NCI-H2081 (cell line): ENCODE measurements around the gene SLC22A23.
"Not testable (repeated sequence)": the region's sequence is repeated elsewhere in the genome, so short reads cannot be mapped to it uniquely, and the experiment has no call there.

Experiments used
- DNase-seq, 2 experiments: peaks; one replicate each; lab custom pipeline; 2025; lab: John Stamatoyannopoulos, UW

The SLC22A23 gene

DNA sequence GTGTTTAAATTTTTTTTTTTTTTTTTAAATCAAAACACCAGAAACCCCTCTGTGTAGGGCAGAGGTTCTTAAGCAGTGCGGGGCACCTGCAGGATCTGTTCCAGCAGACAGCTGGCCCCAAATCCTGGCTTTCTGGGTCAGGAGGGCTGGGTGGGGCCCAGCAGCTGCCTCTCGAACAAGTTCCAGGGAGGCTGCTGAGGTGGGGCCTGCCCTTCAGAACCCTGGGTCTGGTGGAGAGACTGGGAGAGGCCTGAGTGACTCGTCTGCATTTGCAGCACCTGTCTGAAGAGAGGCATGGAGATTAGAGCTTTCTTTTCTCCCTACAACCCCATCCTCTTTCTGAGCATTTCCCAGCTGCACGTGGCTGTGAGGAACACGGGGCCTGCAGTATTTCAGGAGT, 189.7 kb downstream of the SLC22A23 start:
- DNase-seq, result no peak

DNA sequence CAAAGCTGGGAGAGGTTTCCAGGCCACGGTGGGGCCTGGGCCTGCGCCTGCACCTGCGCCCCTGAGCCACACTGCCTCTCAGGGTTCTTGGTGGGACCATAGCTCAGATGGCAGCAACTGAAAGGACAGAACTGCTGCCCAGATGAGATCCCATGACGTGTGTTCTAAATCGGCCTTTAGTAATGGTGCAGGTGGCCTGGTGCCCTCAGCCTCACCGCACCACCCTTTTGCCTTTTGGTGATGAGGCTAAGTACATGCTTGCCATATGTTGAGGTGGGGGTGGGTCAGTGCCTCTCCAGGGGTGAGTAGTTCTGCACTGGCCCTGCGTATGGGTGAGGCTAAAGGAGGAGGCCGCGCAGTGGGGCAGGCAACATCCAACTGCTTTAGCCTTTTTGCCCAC, 190.7 kb downstream of the SLC22A23 start:
- no peak for DNase-seq

DNA sequence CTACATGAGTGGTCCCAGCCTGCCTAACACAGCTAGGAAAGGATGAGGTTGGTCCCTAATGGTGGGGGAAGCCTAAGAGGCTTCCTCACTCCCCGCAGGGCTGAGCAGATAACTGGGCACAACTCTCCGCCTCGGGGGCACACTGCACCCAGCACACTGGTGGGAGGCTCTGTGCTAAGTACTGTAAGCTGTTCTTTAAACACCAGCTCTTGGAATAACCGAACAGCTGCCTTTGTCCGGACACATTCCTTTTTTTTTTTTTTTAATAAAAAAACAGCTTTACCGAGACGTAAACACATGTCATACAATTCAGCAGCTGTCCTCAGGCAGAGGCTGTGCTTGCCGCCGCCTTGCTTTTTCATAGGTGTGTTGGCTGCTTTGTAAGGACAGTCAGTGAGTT, 191.2 kb downstream of the SLC22A23 start:
- DNase-seq, result no peak

DNA sequence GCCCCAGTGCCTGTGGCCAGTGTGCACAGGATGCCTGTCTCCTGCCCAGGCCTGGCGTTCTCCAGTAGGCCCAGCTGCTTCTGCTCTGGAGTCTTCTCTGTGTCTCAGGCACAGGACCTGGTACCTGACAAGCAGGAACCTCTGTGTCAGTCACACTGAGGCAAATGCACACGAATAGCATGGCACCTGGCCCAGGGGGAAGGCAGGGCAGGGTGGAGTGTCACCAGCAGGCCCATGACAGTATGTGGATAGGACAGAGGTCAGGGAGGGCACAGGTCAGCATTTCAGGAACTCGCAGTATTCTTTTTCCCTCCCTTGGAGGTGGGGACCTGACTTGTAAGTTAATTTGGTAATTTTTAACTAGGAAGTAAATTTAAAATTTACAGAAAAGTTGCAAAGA, 192.5 kb downstream of the SLC22A23 start:
- no peak for DNase-seq

DNA sequence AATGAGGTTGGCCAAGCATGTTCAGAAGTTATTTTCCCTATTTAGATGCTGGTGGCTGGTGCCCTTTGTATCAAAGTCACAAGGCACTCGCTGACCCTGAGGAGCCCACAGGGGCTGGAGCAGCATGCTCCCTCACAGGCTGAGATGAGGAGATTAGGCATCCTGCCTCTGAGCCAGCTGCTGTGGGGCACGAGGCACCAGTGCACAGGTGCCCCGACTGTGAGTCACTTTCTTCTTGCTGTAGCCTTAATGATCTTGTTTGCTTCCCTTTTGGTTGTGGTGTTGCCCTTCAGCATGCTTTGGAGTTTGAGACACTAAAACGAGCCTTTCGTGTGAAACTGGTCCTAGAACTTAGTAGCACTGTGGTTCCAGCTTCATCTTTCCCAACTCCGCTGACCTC, 193.8 kb downstream of the SLC22A23 start:
- no peak for DNase-seq

DNA sequence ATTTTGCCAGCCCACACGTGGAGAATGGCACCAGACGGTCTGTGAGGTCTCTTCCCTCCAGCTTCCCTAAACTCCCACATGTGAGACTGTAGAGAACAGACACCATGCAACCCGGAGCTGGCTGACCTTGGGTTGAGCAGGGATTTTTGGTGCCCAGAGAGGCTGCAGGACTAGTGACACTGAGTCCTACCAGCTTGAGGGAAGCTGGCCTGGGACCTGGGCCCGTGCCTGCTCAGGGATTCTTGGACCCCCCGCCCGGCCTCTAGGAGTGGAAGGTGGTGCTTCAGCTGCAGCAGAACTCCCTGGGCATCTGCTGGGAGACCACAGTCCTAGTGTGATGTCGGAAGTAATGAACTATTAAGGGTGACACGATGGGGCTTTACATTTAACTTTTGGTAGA, 194.9 kb downstream of the SLC22A23 start:
- no peak for DNase-seq

DNA sequence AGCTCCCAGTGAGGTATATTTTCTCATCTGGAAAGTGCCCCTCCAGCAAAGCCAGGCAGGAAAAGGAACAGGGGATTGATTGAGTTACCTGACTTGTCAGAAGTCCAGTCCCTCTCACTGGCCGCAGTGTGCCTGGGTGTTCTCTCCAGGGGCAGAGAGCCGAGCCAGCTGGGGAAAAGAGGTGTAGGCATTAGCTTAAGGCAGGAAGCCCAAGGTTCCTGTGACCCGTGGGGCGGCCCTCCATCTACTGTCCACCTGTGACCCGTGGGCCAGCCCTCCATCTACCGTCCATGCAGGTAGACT, 195.4 kb downstream of the SLC22A23 start:
- no peak for DNase-seq

DNA sequence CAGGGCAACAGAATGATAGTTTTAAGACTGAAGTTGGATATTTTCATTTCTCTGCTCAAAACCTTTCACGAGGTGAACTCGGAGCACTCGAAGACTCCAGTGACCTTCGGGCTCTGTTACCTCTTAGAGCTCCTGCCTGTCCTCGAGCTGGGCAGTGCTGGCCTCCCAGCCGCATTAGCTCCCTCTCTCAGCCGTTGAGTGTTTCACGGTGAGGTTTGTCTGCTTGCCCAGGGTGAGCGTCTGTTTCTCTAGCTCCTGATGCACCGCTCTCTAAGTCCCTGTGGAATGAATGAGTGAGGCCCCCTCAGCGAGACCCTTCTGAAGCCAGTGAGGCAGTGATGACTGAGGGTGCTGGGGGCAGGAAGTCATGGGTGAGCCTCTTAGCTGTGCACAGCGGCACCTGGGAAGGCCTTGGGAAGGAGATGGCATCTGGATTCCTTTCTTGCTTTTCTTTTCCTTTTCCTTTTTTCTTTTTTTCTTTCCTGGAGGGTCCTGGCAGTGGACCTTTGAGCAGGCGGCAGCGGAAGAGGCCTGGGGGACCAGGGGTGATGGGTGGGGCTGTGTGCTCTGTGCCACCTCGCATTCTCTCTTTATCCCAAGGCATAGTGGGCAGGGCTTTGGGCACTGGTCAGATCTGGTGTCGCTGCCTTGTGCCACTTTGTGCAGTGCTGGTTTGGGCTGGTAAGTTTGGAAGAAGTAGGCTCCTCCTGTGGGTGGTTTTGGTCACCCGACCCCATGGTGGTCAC, 195.9 kb downstream of the SLC22A23 start:
- DNase-seq, result no peak

DNA sequence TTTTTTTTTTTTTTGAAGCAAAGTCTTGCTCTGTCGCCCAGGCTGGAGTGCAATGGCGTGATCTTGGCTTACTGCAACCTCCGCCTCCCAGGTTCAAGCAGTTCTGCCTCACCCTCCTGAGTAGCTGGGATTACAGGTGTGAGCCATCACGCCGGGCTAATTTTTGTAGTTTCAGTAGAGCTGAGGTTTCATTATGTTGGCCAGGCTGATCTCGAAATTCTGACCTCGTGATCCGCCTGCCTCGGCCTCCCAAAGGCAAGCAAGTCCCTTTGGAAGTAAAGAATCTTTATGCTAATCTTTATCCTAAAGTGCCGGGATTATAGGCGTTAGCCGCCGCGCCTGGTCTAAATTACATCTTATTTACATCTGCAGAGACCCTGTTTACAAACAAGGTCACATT, 196.6 kb downstream of the SLC22A23 start:
- no peak for DNase-seq

DNA sequence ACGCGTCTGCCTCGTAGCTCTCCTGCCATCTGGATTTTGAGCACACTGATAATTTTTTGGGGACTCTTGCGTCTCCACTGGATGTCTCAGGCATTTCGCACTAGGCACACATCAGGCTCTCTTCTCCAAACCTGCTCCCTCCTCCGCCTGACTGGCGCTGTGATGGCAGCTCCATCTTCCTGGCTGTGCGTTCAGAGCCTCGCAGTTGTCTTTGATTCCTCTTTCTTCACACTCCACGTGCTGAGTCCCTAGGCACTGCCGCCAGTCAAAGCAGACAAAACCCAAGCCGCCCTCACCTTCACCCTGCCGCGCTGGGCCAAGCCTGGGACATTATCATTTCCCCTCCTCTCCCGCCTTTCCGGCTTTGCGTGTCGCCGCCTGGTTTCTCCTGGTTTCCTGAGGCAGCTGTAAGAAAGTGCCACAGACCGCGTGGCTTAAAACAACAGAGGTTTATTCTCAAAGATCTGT, 197.3 kb downstream of the SLC22A23 start:
- DNase-seq, result peak; percentile 10 to 50

DNA sequence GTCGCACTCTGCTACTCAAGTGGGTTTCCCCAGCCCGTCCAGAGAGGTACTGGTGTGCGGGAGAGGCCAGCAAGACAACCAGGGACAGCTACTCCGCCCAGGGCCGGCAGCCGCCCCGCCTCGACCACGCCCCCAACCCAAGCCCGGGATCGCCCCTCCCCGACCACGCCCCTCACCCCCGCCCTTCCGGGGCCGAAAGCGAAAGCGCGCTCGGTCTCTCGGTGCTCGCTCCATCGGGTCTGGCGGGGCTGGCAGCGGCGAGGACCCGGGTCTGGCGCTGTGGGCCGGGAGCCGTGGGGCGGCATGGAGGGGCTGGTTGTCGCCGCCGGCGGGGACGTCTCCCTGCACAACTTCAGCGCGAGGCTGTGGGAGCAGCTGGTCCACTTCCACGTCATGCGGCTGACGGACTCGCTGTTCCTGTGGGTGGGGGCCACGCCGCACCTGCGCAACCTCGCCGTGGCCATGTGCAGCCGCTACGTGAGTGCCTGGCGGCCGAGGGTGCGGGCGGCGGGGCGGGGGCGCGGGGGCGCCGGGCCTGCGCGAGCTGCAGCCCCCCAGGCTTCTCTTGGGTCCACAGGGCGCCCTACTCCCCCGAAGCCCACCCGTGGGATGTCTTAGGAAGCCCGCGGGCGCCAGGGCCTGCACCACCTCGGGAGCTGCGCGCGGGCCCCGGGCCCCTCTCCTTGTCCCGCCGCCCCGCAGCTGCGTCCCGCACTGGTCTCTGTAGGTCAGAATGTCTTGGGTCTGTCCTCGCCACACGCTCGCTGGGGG, 197.9 kb downstream of the SLC22A23 start, which contains the start of gene PSMG4:
Gene PSMG4, plus strand, starts transcription at position 228 of the 771 bp plus-strand sequence. Its CDS starts 76 bp downstream, at position 304.
- DNase-seq, result peak; percentile 85 to 90

DNA sequence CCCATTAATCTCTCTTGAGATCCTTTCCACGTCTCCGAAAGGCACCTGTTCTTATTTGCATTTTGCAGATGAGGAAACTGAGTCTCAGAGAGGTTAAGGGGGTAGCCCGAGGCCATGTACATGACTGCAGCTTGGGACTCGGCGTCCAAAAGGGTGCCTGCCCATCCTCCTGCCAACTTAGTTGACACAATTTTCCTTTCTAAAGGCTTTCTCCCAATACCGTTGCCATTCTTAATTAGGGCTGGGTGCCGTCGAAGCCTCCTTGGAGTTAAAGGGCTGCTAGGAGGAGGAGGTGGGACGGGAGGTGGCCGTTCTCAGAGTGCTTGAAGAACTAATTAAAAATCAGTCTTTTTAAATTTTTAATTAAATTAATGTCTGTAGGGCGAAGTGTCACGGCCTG, 198.6 kb downstream of the SLC22A23 start:
- no peak for DNase-seq

DNA sequence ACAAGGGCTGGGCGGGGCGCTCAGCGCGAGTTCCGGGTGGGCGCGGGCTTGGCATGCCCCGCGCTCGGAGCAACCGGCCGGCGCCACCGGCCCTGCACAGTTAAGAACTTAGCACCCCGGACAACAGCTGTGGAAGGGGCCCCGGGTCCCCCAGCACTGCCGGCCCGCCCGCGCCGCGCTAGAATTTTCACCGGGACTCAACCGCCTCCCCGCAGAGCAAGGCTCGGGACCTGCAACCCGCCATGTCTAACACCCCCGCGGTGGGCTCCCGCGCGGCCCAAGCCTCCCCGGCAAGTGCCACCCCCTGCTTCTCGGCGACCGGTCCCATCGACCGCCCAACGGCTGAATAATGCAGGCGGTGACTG, 203.3 kb downstream of the SLC22A23 start:
- no peak for DNase-seq

DNA sequence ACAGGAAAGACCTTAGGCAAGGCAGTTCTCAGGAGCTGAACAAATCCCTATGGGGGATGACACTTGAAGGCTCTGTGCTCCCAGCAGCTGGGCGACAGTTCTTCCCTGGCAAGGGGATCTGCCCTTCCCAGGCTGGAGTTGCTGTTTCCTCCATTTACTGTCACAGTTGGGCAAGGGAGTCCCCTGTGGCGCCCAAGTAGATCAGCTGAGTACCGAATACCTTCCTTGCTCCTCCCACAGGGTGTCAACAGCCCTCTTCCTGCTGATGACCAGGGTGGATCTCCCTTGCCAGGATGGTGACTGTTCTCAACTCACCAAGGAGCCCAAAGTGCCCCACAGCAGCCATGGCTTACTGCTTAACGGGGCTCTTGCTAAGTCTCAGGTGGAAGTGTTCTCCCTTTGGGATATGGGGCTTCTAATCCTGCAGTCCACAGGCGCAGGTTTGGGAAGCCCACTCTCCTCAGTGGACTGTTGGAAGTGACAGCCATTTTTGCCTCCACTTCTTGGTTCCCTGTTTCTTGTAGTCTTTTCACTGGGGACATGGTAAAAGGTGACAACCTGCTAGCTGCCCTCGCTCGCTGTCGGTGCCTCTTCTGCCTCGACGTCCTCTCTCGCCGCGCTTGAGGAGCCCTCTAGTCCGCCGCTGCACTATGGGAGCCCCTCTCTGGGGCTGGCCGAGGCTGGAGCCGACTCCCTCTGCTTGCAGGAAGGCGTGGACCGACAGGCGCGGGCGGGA, 203.8 kb downstream of the SLC22A23 start:
- no peak for DNase-seq

DNA sequence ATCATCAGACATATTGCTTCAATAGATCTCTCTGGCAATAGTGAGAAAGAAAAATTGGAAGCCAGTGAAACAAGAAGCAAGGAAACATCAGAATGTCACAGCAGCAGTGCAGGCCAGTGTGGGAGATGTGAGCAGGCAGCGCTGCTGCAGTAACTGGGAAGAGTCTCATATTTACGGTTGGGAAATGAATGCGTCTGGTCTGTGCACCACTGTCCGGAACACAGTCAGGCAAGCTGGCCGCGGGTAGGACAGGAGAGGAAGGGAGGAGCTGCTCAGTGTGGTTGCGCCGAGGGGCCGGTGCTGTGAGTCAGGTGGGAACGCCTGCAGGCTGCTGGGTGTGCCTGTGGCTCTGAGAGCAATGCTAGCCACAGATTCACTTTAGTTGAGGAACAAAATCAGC, 204.5 kb downstream of the SLC22A23 start:
- no peak for DNase-seq

DNA sequence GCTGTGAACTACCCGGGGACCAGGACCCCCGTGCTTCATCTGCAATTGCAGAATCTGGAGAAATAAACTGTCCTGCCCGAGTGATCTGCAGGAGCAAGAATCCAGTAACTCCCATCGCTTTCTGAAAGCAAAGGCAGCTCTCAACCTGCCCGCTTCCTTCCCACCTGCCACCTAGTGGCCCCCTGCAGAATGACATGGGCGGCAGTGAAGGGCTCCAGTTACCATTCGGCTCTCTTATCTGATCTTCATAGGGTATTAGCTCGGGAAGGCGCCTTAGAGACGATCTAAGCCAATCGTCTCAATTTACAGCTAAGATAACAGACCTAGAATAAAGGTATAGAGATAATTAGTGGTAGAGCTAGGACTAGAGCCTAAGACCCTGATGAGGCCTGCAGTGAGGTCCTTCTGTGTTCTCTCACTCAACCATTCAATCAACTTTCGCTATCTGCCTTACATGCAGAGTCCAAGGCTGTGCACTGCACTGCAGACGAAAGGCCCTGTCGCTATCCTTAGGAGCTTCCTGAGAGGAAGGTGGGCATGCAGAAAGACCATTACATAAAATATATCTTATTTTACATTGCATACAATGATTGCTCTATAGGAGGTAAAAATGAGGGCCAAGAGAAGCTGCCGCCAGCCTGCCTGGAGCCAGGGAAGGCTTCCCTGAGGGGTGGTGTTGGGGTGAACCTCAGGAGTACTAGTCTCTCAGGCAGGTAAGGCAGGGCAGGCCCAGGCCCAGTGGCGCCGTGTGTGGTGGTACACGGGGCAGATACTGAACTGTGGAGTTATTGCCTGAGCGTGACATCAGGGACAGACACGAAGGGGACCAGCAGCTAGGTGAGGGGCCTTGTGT, 205.2 kb downstream of the SLC22A23 start:
- peak; percentile 80 to 81 for DNase-seq

DNA sequence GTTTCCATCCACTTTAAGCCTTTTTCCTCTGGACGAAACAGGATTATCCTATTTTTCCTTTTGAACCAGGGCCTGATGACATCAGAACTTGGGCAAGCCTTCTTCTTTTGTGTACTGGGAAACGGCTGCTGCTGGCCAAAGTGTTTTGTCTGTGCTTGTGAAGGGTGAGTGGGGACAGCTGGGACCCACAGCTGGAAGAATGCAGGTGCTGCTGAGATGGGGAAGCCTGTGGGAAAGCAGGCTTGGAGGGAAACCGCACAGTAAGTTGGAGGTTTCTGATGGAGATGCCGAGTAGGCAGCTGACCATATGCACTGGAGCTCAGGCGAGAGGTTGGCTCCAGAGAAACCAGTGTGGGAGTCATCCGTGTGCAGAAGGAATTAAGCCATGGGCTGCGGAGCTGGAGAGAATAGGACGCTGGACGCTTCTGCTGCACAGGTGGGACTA, 206.6 kb downstream of the SLC22A23 start:
- no peak for DNase-seq

DNA sequence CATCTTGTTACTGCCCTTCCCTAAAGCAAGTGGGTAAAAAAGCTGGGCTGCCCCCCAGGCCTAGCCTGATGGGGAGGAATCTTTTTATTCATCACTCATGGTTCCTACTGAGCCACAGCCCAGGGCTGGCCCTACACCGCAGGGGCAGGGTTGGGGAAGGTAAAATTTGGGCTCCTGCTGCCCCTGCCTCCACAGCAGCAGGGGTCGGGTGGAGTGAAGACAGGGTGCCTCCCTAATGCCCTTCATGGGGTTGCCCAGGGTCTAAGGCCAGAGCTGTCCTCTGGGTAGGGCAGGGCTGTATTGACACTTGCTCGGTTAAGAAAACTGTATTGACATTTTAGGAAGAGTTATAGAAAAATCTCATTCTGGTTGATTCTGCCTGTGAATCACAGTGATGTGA, 207.0 kb downstream of the SLC22A23 start:
- no peak for DNase-seq

DNA sequence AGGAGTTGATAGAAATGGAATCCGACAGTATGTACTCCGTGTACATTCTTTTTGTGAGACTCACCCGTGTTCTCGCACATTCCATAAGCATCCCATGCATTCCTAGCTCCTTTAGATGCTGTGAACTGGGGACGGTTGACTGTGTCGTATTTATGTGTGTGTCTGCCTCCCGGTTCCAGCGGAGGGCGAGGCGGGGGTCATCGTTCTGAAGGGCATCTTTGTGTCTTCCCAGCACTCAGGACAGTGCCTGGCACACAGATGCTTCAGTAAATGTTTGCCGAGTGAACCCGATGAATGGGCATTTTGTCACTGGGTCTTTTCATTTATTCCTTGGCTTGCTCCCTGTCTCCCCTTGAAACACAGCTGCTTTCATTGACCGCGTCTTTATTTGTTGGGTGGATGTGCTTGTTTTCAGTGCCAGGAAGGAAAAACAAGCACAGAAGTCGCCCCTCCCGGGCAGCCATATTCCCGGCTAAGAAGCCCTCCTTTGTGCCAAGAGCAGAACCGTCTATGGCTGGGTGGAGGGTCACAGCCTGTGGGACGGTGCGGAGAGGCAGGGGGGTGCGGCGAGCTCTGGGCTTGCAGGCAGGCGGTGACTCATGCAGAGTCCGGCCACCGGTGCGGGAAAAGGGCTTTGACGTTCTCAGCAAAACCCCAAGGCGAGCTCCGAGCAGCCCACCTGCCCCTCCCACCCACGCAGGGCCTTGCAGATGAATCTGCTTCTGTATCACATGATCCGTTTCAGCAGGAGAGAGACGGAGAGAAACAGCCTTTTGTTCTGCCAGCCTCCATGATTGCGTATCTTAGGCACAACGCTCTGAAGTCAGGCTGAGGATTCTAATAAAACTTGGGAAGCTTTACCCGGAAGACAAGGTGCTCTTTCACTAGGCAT, 209.3 kb downstream of the SLC22A23 start:
- DNase-seq, result no peak

DNA sequence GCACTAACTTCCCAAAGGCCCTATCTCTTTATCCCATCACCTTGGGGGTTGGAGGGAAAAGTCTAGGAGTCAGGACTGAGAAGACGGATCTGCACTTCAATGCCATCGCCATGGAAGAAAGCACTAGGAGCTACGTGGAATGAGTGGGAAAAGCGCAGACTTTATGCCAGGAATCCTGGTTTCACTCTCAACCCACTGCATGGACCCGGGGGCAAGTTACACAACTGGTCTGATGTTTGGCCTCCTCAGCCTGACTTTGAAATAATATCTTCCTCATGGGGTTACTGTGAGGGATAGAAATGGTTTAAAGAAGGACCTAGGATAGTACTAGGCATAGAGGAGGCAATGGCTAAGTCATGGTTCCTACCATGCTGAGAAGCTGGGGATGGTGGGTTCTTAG, 211.6 kb downstream of the SLC22A23 start:
- no peak for DNase-seq

DNA sequence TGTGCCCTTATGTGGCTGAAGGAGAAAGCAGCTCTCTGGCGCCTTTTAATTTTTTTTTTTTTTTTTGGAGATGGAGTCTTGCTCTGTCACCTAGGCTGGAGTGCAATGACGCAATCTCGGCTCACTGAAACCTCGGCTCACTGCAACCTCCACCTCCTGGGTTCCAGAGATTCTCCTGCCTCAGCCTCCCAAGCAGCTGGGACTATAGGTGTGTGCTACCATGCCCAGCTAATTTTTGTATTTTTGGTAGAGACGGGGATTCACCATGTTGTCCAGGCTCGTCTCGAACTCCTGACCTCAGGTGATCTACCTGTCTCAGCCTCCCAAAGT, 212.1 kb downstream of the SLC22A23 start:
- DNase-seq, result not testable (repeated sequence)
